Peyer's patch (tissue), 4 donors: ENCODE results near the gene GLTP. TPM values are rescaled to one million over a fixed set of nuclear protein-coding genes. Genes with fewer than 3 reads are reported as not detected.

Experiments used
- DNase-seq, 3 donors: peaks; one replicate each; pipeline ENCODE4 v3.0.0-alpha.2; 2017 to 2019
- H3K27ac ChIP-seq, 4 donors: fragments of 200-600 bp; sonication (generic); one replicate each; pipeline ENCODE4 v1.5.1; 2016 to 2019
- H3K27me3 ChIP-seq, 2 donors: fragments of 200-600 bp; sonication (generic); one replicate each; pipeline ENCODE4 v1.5.1; 2019
- H3K36me3 ChIP-seq, 3 donors: fragments of 200-600 bp; sonication (generic); one replicate each; pipeline ENCODE4 v1.5.1; 2016 to 2019
- H3K4me1 ChIP-seq, 4 donors: fragments of 200-600 bp; sonication (generic); one replicate each; pipeline ENCODE4 v1.5.1; 2016 to 2019
- H3K4me3 ChIP-seq, 4 donors: fragments of 200-600 bp; sonication (generic); 1 replicate in 3 of 4; 2 replicates in 1 of 4; pipeline ENCODE4 v1.5.1; 2016 to 2019; ENCODE audit warnings: mild to moderate bottlenecking in 1 of 4
- H3K9me3 ChIP-seq, 4 donors: fragments of 200-600 bp; sonication (generic); one replicate each; pipeline ENCODE4 v1.5.1; 2016 to 2019; ENCODE audit warnings: mild to moderate bottlenecking in 1 of 4
- CTCF ChIP-seq, 6 experiments: fragments of 450-650 bp in 4 of 6; fragments of 200-600 bp in 2 of 6; sonication (generic) in 1 of 6; IDR thresholded peaks; one replicate each; pipeline ENCODE4 v1.5.1; 2017 to 2019; ENCODE audit warnings: antibody characterized with exemption in 6 of 6, mild to moderate bottlenecking in 3 of 6, moderate library complexity in 1 of 6
- POLR2A ChIP-seq, 2 donors: fragments of 450-650 bp; IDR thresholded peaks; one replicate each; pipeline ENCODE4 v1.5.1; 2017; ENCODE audit warnings: antibody characterized with exemption in 2 of 2, mild to moderate bottlenecking in 2 of 2, moderate library complexity in 2 of 2
- total RNA-seq, 4 donors: library from RNA; depleted of rRNA; stranded (reverse); fragments of >200 nt; gene quantifications; one replicate each; pipeline ENCODE4 v1.1.0, GENCODE V29; 2016

GLTP gene
- total RNA-seq, 4 donors from 2014 or later, result 27.2 to 149 (median 141) TPM

GRCh38 chr12:109920261-109920780, 40.0 kb upstream of the GLTP start:
- H3K4me1 ChIP-seq, result no peaks in the 10 kb centered on the region
- H3K27ac ChIP-seq, result no peak overlapping the region
- H3K36me3 ChIP-seq, result peaks cover 0 to 62% (median 0%) of the 10 kb centered on the region in 3 donors
- no peaks in the 10 kb centered on the region for H3K27me3 ChIP-seq
- peak in 1 of 3 donors; percentile 15 for DNase-seq
- no peak overlapping the region for H3K4me3 ChIP-seq
- H3K9me3 ChIP-seq, result no peaks in the 10 kb centered on the region
- TF ChIP-seq CTCF (IDR thresholded peaks at IDR 0.05), result no peak
- no peak for TF ChIP-seq POLR2A (IDR thresholded peaks at IDR 0.05)

- Histone ChIP-seq H3K27ac (no peak overlapping the region), H3K4me1 (no peaks in the 10 kb centered on the region), H3K36me3 (peaks cover 0 to 70% (median 0%) of the 10 kb centered on the region in 3 donors), H3K9me3 (no peaks in the 10 kb centered on the region), H3K4me3 (no peak overlapping the region), H3K27me3 (no peaks in the 10 kb centered on the region)
- DNase-seq, result peak in 1 of 3 donors; percentile 0
- no peak for TF ChIP-seq CTCF (IDR thresholded peaks at IDR 0.05)
- TF ChIP-seq POLR2A (IDR thresholded peaks at IDR 0.05), result no peak
Measured at GRCh38 chr12:109919456-109919855, 39.1 kb upstream of the GLTP start.

- TF ChIP-seq CTCF (IDR thresholded peaks at IDR 0.05), result no peak
- TF ChIP-seq POLR2A (IDR thresholded peaks at IDR 0.05), result no peak
- H3K36me3 ChIP-seq, result peaks cover 0 to 77% (median 0%) of the 10 kb centered on the region in 3 donors
Measured at GRCh38 chr12:109916045-109916444, 35.7 kb upstream of the GLTP start.

GRCh38 chr12:109915171-109916040, 35.1 kb upstream of the GLTP start:
- Histone ChIP-seq H3K36me3 (peaks cover 0 to 77% (median 0%) of the 10 kb centered on the region in 3 donors), H3K9me3 (no peaks in the 10 kb centered on the region), H3K27me3 (no peaks in the 10 kb centered on the region), H3K27ac (no peak overlapping the region), H3K4me1 (no peaks in the 10 kb centered on the region), H3K4me3 (no peak overlapping the region)
- TF ChIP-seq CTCF (IDR thresholded peaks at IDR 0.05), result no peak
- TF ChIP-seq POLR2A (IDR thresholded peaks at IDR 0.05), result no peak
- no peak for DNase-seq

More at GRCh38 chr12:109916045-109916444, 35.7 kb upstream of the GLTP start:
- no peak for DNase-seq
- Histone ChIP-seq H3K9me3 (no peaks in the 10 kb centered on the region), H3K27me3 (no peaks in the 10 kb centered on the region), H3K27ac (no peak overlapping the region), H3K4me3 (no peak overlapping the region), H3K4me1 (no peaks in the 10 kb centered on the region)

GRCh38 chr12:109914461-109914860, 34.1 kb upstream of the GLTP start:
- Histone ChIP-seq H3K36me3 (peaks cover 0 to 75% (median 0%) of the 10 kb centered on the region in 3 donors), H3K4me3 (no peak overlapping the region), H3K27ac (no peak overlapping the region), H3K27me3 (no peaks in the 10 kb centered on the region), H3K9me3 (no peaks in the 10 kb centered on the region), H3K4me1 (no peaks in the 10 kb centered on the region)
- TF ChIP-seq POLR2A (IDR thresholded peaks at IDR 0.05) (no peak), CTCF (IDR thresholded peaks at IDR 0.05) (no peak)
- no peak for DNase-seq
